ENCODE results near the gene TSSK6.
"Not testable (repeated sequence)": the region's sequence is repeated elsewhere in the genome, so short reads cannot be mapped to it uniquely, and the experiment has no call there.

Gene TSSK6

GRCh38 chr19:19487950-19488874 lies 27.1 kb downstream of the TSSK6 start:
- no peak for DNase-seq (ENCODE audit: low read depth)

GRCh38 chr19:19487077-19487949 lies 28.0 kb downstream of the TSSK6 start:
- no peak for DNase-seq (ENCODE audit: low read depth)

GRCh38 chr19:19486343-19487076 lies 28.8 kb downstream of the TSSK6 start:
- DNase-seq (ENCODE audit: low read depth): no peak

GRCh38 chr19:19485998-19486290 lies 29.4 kb downstream of the TSSK6 start:
- DNase-seq (ENCODE audit: low read depth): no peak

- no peak for DNase-seq (ENCODE audit: low read depth)
Measured at GRCh38 chr19:19485161-19485997, 30.0 kb downstream of the TSSK6 start.

- no peak for DNase-seq (ENCODE audit: low read depth)
Measured at GRCh38 chr19:19482809-19483596, 32.3 kb downstream of the TSSK6 start.

- DNase-seq (ENCODE audit: low read depth): no peak
Measured at GRCh38 chr19:19480688-19481087, 34.7 kb downstream of the TSSK6 start.

GRCh38 chr19:19477705-19478383 lies 37.5 kb downstream of the TSSK6 start:
- DNase-seq (ENCODE audit: low read depth): no peak

- no peak for DNase-seq (ENCODE audit: low read depth)
Measured at GRCh38 chr19:19475849-19476828, 39.2 kb downstream of the TSSK6 start.

- DNase-seq (ENCODE audit: low read depth): no peak
Measured at GRCh38 chr19:19475015-19475765, 40.2 kb downstream of the TSSK6 start.

- DNase-seq (ENCODE audit: low read depth): not testable (repeated sequence)
Measured at GRCh38 chr19:19472106-19472505, 43.2 kb downstream of the TSSK6 start.

GRCh38 chr19:19471682-19472081 lies 43.7 kb downstream of the TSSK6 start:
- DNase-seq (ENCODE audit: low read depth): no peak

GRCh38 chr19:19470579-19470978 lies 44.8 kb downstream of the TSSK6 start:
- no peak for DNase-seq (ENCODE audit: low read depth)

GRCh38 chr19:19468424-19469050 lies 46.8 kb downstream of the TSSK6 start:
- no peak for DNase-seq (ENCODE audit: low read depth)

- no peak for DNase-seq (ENCODE audit: low read depth)
Measured at GRCh38 chr19:19466201-19466600, 49.1 kb downstream of the TSSK6 start.

- DNase-seq (ENCODE audit: low read depth): no peak
Measured at GRCh38 chr19:19465436-19466070, 49.8 kb downstream of the TSSK6 start.

Measured in stimulated activated CD8-positive, alpha-beta memory T cell treated with anti-CD3 and anti-CD28 coated beads, Interleukin-15, amount 100 ng/mL, for 24 hours (primary cell).